H9 (cell line): ENCODE data around the gene SMLR1. TPM values are rescaled to one million over a fixed set of nuclear protein-coding genes. Genes with fewer than 3 reads are reported as not detected.

Experiments
- DNase-seq: peaks from one replicate; pipeline ENCODE4 v3.0.0-alpha.2; 2017
- H2AFZ ChIP-seq: one replicate; pipeline ENCODE4 v1.6.1; 2013; ENCODE audit warnings: mild to moderate bottlenecking, low read length, control low read depth, moderate library complexity
- H2AK5ac ChIP-seq: 2 replicates; pipeline ENCODE4 v1.6.1; 2013; ENCODE audit warnings: low read length, control low read depth, mixed read lengths; ENCODE audit not compliant: insufficient read length
- H2BK120ac ChIP-seq: one replicate; pipeline ENCODE4 v1.6.1; 2013; ENCODE audit warnings: low read depth, mild to moderate bottlenecking, low read length, control low read depth, inconsistent platforms; ENCODE audit not compliant: poor library complexity, severe bottlenecking
- H2BK12ac ChIP-seq: 2 replicates; pipeline ENCODE4 v1.6.1; 2013; ENCODE audit warnings: low read length, control low read depth, mixed read lengths, low read depth; ENCODE audit not compliant: insufficient read length
- H2BK15ac ChIP-seq: 2 replicates; pipeline ENCODE4 v1.6.1; 2013; ENCODE audit warnings: low read depth, low read length, control low read depth
- H2BK20ac ChIP-seq: one replicate; pipeline ENCODE4 v1.6.1; 2013; ENCODE audit warnings: low read depth, mild to moderate bottlenecking, low read length, control low read depth, inconsistent platforms; ENCODE audit not compliant: poor library complexity, severe bottlenecking
- H2BK5ac ChIP-seq: 2 replicates; pipeline ENCODE4 v1.6.1; 2013; ENCODE audit warnings: low read length, control low read depth, mixed read lengths; ENCODE audit not compliant: insufficient read length
- H3K14ac ChIP-seq: 2 replicates; pipeline ENCODE4 v1.6.1; 2013; ENCODE audit warnings: low read length, control low read depth; ENCODE audit not compliant: insufficient read depth
- H3K18ac ChIP-seq: 2 replicates; pipeline ENCODE4 v1.6.1; 2013; ENCODE audit warnings: low read depth, mild to moderate bottlenecking, mixed read lengths, low read length, control low read depth; ENCODE audit not compliant: insufficient read length
- H3K23ac ChIP-seq: 2 replicates; pipeline ENCODE4 v1.6.1; 2013; ENCODE audit warnings: low read length, control low read depth, mixed read lengths, low read depth; ENCODE audit not compliant: insufficient read length
- H3K23me2 ChIP-seq: 2 replicates; pipeline ENCODE4 v1.6.1; 2013; ENCODE audit warnings: low read depth, mild to moderate bottlenecking, mixed read lengths, low read length, control low read depth; ENCODE audit not compliant: insufficient read length, poor library complexity, severe bottlenecking
- H3K27ac ChIP-seq: 2 replicates; pipeline ENCODE4 v1.5.1; 2013; ENCODE audit warnings: low read length, control low read depth, mixed read lengths, low read depth; ENCODE audit not compliant: insufficient read length
- H3K27me3 ChIP-seq: 2 replicates; pipeline ENCODE4 v1.6.1; 2013; ENCODE audit warnings: low read length, control low read depth, inconsistent platforms; ENCODE audit not compliant: insufficient read depth
- H3K4ac ChIP-seq: 2 replicates; pipeline ENCODE4 v1.6.1; 2013; ENCODE audit warnings: low read depth, mild to moderate bottlenecking, control low read depth, inconsistent platforms, low read length, moderate library complexity
- H3K4me1 ChIP-seq: 2 replicates; pipeline ENCODE4 v1.6.1; 2013; ENCODE audit warnings: low read length, control low read depth, inconsistent platforms; ENCODE audit not compliant: insufficient read depth
- H3K4me2 ChIP-seq: 2 replicates; pipeline ENCODE4 v1.6.1; 2013; ENCODE audit warnings: low read length, control low read depth, mixed read lengths; ENCODE audit not compliant: insufficient read length, insufficient read depth
- H3K56ac ChIP-seq: 2 replicates; pipeline ENCODE4 v1.6.1; 2013; ENCODE audit warnings: low read depth, mild to moderate bottlenecking, mixed read lengths, low read length, control low read depth; ENCODE audit not compliant: insufficient read length
- H3K79me1 ChIP-seq: 2 replicates; pipeline ENCODE4 v1.6.1; 2013; ENCODE audit warnings: low read depth, mild to moderate bottlenecking, moderate library complexity, low read length, control low read depth, inconsistent platforms; ENCODE audit not compliant: insufficient read depth, poor library complexity, severe bottlenecking
- H3K79me2 ChIP-seq: 2 replicates; pipeline ENCODE4 v1.6.1; 2013; ENCODE audit warnings: low read length, control low read depth, inconsistent platforms; ENCODE audit not compliant: insufficient read depth
- H3K9ac ChIP-seq: 2 replicates; pipeline ENCODE4 v1.6.1; 2013; ENCODE audit warnings: low read length, control low read depth, mixed read lengths; ENCODE audit not compliant: insufficient read length; ENCODE audit errors: extremely low read depth
- H3K9me3 ChIP-seq: one replicate; pipeline ENCODE4 v1.6.1; 2013; ENCODE audit warnings: low read depth, low read length, inconsistent platforms; ENCODE audit not compliant: control insufficient read depth
- H3T11ph ChIP-seq: one replicate; pipeline ENCODE4 v1.6.1; 2013; ENCODE audit warnings: mild to moderate bottlenecking, low read length, control low read depth, inconsistent platforms
- H4K20me1 ChIP-seq: one replicate; pipeline ENCODE4 v1.6.1; 2013; ENCODE audit not compliant: control insufficient read depth, insufficient read length, insufficient read depth
- H4K5ac ChIP-seq: 2 replicates; pipeline ENCODE4 v1.6.1; 2013; ENCODE audit warnings: low read depth, mild to moderate bottlenecking, mixed read lengths, low read length, control low read depth; ENCODE audit not compliant: insufficient read length
- H4K8ac ChIP-seq: replicated peaks from 2 replicates; pipeline ENCODE4 v1.6.1; 2013; ENCODE audit warnings: low read length, control low read depth, mixed read lengths, low read depth; ENCODE audit not compliant: insufficient read length
- H4K91ac ChIP-seq: 2 replicates; pipeline ENCODE4 v1.6.1; 2013; ENCODE audit warnings: low read depth, mild to moderate bottlenecking, moderate library complexity, mixed read lengths, low read length, control low read depth; ENCODE audit not compliant: insufficient read length
- H3K27ac Mint-ChIP-seq, 3 experiments: 2 replicates in 2 of 3; 3 replicates in 1 of 3; pipeline ENCODE4 v1.8.0; 2020 to 2021; ENCODE audit warnings: mixed read lengths in 3 of 3, mild to moderate bottlenecking in 1 of 3, moderate library complexity in 1 of 3
- H3K27me3 Mint-ChIP-seq: 2 replicates; pipeline ENCODE4 v1.8.0; 2021; ENCODE audit warnings: low read depth, mild to moderate bottlenecking, moderate library complexity, mixed read lengths
- H3K36me3 Mint-ChIP-seq, 3 experiments: 2 replicates in 2 of 3; 3 replicates in 1 of 3; pipeline ENCODE4 v1.8.0; 2020 to 2021; ENCODE audit warnings: low read depth in 3 of 3, mixed read lengths in 3 of 3; ENCODE audit not compliant: insufficient read depth in 1 of 3
- H3K4me1 Mint-ChIP-seq, 2 experiments: 2 replicates each; pipeline ENCODE4 v1.8.0; 2020; ENCODE audit warnings: mixed read lengths in 2 of 2
- H3K4me3 Mint-ChIP-seq, 2 experiments: 2 replicates in 1 of 2; 3 replicates in 1 of 2; pipeline ENCODE4 v1.8.0; 2020 to 2021; ENCODE audit warnings: mild to moderate bottlenecking in 2 of 2, mixed read lengths in 2 of 2, moderate library complexity in 1 of 2
- H3K9me3 Mint-ChIP-seq, 2 experiments: 2 replicates in 1 of 2; 3 replicates in 1 of 2; pipeline ENCODE4 v1.8.0; 2020; ENCODE audit warnings: mild to moderate bottlenecking in 2 of 2, mixed read lengths in 2 of 2, moderate library complexity in 1 of 2
- WGBS: extraction: QIAGEN DNeasy Blood & Tissue Kit; methylation state at CpG from one replicate; pipeline ENCODE4 v1.1.7; 2013; ENCODE audit warnings: missing lambda C conversion rate, low lambda C conversion rate, mixed read lengths; ENCODE audit not compliant: insufficient read length; ENCODE audit errors: extremely low coverage; 5-methylcytosine and 5-hydroxymethylcytosine counted together
- total RNA-seq: library from RNA; stranded (reverse); gene quantifications from 2 replicates; pipeline ENCODE4 v1.2.1, GENCODE V29; 2021
- TF ChIP-seq, protein P1 (sequence below): fragments of 200-600 bp; sonication (generic); conservative IDR thresholded peaks from 3 replicates; pipeline ENCODE4 v1.8.0; 2021; ENCODE audit warnings: antibody characterized with exemption, mild to moderate bottlenecking

Gene SMLR1
- total RNA-seq, 1 experiment from 2014 or later: not detected

GRCh38 chr6:130885392-130886192 lies 58.4 kb downstream of the SMLR1 start:
- Histone ChIP-seq H3K27me3 (no peaks in the 10 kb centered on the region), H2BK5ac (no peak overlapping the region), H3T11ph (no peak overlapping the region), H3K4ac (no peak overlapping the region), H3K4me2 (no peak overlapping the region), H4K8ac (no peak overlapping the region), H2BK12ac (no peak overlapping the region), H3K79me2 (no peaks in the 10 kb centered on the region), H3K9me3 (no peaks in the 10 kb centered on the region), H2BK20ac (no peak overlapping the region), H2BK120ac (no peak overlapping the region), H3K23ac (no peak overlapping the region), H3K9ac (no peak overlapping the region), H3K56ac (no peak overlapping the region), H3K4me1 (no peaks in the 10 kb centered on the region), H2BK15ac (no peak overlapping the region), H2AFZ (no peak overlapping the region), H3K27ac (no peak overlapping the region), H3K79me1 (no peaks in the 10 kb centered on the region), H3K18ac (no peak overlapping the region), H3K14ac (no peak overlapping the region), H2AK5ac (no peak overlapping the region), H4K5ac (no peak overlapping the region), H3K23me2 (no peaks in the 10 kb centered on the region), H4K91ac (no peak overlapping the region), H4K20me1 (no peaks in the 10 kb centered on the region)
- no peaks in the 10 kb centered on the region for H3K9me3 Mint-ChIP-seq
- no peaks in the 10 kb centered on the region for H3K4me1 Mint-ChIP-seq
- TF ChIP-seq, protein P1, sequence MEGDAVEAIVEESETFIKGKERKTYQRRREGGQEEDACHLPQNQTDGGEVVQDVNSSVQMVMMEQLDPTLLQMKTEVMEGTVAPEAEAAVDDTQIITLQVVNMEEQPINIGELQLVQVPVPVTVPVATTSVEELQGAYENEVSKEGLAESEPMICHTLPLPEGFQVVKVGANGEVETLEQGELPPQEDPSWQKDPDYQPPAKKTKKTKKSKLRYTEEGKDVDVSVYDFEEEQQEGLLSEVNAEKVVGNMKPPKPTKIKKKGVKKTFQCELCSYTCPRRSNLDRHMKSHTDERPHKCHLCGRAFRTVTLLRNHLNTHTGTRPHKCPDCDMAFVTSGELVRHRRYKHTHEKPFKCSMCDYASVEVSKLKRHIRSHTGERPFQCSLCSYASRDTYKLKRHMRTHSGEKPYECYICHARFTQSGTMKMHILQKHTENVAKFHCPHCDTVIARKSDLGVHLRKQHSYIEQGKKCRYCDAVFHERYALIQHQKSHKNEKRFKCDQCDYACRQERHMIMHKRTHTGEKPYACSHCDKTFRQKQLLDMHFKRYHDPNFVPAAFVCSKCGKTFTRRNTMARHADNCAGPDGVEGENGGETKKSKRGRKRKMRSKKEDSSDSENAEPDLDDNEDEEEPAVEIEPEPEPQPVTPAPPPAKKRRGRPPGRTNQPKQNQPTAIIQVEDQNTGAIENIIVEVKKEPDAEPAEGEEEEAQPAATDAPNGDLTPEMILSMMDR: peak; percentile 93
- WGBS: no CpG with 5 or more reads among the region's 4 CpGs
- peak; percentile 57 for DNase-seq
- no peaks in the 10 kb centered on the region for H3K27me3 Mint-ChIP-seq
- no peak overlapping the region for H3K27ac Mint-ChIP-seq
- no peak overlapping the region for H3K4me3 Mint-ChIP-seq
- peaks cover 0 to 7% (median 4%) of the 10 kb centered on the region in 3 experiments; a peak in 3 of 7 replicates for H3K36me3 Mint-ChIP-seq

Other genes starting within 250 kb of the SMLR1 start
- gene EPB41L2, start 235.8 kb downstream of the SMLR1 start, total RNA-seq: 78.7 and 90.2 TPM in 2 replicates